ENCODE data around the gene PLK4.
A peak's percentile ranks its signal among the peaks of the same experiment; 100 is the strongest.
"Not testable (repeated sequence)": the region's sequence is repeated elsewhere in the genome, so short reads cannot be mapped to it uniquely, and the experiment has no call there.

PLK4 gene

GRCh38 chr4:127920521-127920920 is 39.8 kb downstream of the PLK4 start:
- no peak for ATAC-seq
- TF ChIP-seq, protein P1, sequence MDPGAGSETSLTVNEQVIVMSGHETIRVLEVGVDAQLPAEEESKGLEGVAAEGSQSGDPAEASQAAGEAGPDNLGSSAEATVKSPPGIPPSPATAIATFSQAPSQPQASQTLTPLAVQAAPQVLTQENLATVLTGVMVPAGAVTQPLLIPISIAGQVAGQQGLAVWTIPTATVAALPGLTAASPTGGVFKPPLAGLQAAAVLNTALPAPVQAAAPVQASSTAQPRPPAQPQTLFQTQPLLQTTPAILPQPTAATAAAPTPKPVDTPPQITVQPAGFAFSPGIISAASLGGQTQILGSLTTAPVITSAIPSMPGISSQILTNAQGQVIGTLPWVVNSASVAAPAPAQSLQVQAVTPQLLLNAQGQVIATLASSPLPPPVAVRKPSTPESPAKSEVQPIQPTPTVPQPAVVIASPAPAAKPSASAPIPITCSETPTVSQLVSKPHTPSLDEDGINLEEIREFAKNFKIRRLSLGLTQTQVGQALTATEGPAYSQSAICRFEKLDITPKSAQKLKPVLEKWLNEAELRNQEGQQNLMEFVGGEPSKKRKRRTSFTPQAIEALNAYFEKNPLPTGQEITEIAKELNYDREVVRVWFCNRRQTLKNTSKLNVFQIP (CRISPR knock-in tag; IDR thresholded peaks at IDR 0.05; ENCODE audit: borderline replicate concordance, low read depth) = no peak
- TF ChIP-seq ZNF70 (CRISPR knock-in tag; IDR thresholded peaks at IDR 0.05) = no peak
- no peak for TF ChIP-seq ZNF565 (CRISPR knock-in tag; conservative IDR thresholded peaks at IDR 0.05; ENCODE audit: low read depth)
- TF ChIP-seq ARNTL (CRISPR knock-in tag; IDR thresholded peaks at IDR 0.05; ENCODE audit: borderline replicate concordance, low read depth) = no peak
- no peak for TF ChIP-seq GLIS3 (CRISPR knock-in tag; IDR thresholded peaks at IDR 0.05)
- TF ChIP-seq, protein P2, sequence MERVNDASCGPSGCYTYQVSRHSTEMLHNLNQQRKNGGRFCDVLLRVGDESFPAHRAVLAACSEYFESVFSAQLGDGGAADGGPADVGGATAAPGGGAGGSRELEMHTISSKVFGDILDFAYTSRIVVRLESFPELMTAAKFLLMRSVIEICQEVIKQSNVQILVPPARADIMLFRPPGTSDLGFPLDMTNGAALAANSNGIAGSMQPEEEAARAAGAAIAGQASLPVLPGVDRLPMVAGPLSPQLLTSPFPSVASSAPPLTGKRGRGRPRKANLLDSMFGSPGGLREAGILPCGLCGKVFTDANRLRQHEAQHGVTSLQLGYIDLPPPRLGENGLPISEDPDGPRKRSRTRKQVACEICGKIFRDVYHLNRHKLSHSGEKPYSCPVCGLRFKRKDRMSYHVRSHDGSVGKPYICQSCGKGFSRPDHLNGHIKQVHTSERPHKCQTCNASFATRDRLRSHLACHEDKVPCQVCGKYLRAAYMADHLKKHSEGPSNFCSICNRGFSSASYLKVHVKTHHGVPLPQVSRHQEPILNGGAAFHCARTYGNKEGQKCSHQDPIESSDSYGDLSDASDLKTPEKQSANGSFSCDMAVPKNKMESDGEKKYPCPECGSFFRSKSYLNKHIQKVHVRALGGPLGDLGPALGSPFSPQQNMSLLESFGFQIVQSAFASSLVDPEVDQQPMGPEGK (CRISPR knock-in tag; IDR thresholded peaks at IDR 0.05; ENCODE audit: borderline replicate concordance) = no peak
- no peak for TF ChIP-seq ZC3H10 (CRISPR knock-in tag; IDR thresholded peaks at IDR 0.05)

DNA sequence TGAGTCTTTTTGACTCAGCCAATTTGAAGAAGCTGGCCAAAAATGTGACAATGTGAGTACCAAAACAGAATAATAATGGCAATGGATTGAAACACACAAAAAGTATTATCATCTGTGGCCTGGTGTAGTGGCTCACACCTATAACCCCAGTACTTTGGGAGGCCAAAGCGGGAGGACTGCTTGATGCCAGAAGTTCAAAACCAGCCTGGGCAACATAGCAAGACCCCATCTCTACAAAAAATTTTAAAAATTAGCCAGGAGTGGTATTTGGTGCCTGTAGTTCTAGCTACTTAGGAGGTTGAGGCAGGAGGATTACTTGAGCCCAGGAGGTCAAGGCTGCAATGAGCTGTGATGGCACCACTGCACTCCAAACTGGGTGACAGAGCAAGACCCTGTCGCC is 41.5 kb downstream of the PLK4 start:
- TF ChIP-seq ZNF565 (CRISPR knock-in tag; conservative IDR thresholded peaks at IDR 0.05; ENCODE audit: low read depth) = no peak
- no peak for TF ChIP-seq OSR1 (CRISPR knock-in tag; IDR thresholded peaks at IDR 0.05)
- TF ChIP-seq ARNTL (CRISPR knock-in tag; IDR thresholded peaks at IDR 0.05; ENCODE audit: borderline replicate concordance, low read depth) = no peak
- no peak for TF ChIP-seq ZC3H10 (CRISPR knock-in tag; IDR thresholded peaks at IDR 0.05)
- TF ChIP-seq ZNF70 (CRISPR knock-in tag; IDR thresholded peaks at IDR 0.05) = no peak

DNA sequence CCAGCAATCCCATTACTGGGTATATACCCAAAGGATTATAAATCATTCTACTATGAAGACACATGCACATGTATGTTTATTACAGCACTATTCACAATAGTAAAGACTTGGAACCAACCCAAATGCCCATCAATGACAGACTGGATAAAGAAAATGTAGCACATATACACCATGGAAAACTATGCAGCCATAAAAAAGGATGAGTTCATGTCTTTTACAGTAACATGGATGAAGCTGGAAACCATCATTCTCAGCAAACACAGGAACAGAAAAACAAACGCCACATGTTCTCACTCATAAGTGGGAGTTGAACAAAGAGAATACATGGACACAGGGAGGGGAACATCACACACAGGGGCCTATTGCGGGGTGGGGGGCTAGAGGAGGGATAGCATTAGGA is 45.0 kb downstream of the PLK4 start:
- not testable (repeated sequence) for ATAC-seq

More for the DNA sequence above, 41.5 kb downstream of the PLK4 start:
- no peak for ATAC-seq

DNA sequence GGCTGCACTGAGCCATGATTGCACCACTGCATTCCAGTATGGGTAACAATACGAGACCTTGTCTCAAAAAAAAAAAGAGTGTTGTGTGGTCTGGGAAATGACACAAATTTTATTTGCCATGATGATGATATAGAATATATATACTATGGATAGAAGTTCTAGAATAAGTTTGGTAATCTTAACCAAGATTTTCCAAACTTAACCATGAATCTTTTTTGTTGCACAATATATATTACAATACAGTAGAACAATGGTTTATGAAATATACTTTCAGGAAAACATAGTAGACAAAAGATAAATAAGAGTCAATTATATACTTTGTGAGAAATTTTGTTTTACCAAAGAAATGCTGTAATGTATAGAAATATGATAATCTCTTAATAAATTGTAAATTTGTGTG is 49.5 kb downstream of the PLK4 start:
- TF ChIP-seq ZNF8 (CRISPR knock-in tag; IDR thresholded peaks at IDR 0.05) = no peak
- no peak for ATAC-seq

- ATAC-seq = not testable (repeated sequence)
Observed at GRCh38 chr4:127931836-127932235, 51.1 kb downstream of the PLK4 start.

DNA sequence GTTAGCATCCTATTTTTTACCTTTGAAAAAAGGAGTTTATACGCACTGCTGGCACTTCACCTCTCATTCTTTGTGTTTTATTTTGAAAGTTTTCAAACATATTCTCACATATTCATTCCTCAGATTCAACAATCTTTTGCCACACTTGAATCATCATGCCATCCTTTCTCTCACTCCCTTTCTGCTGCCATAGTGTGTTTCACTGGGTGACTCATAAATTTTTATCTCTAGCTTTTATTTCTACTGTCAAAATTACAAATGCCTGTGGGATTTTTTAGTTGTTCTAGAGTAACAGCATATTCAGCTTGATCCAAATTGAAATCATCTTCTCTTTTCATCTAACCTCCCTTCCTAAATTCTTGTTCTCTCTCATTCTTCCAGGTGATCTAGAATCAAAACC is 56.3 kb downstream of the PLK4 start:
- TF ChIP-seq OSR1 (CRISPR knock-in tag; IDR thresholded peaks at IDR 0.05) = no peak
- TF ChIP-seq ISL1 (CRISPR knock-in tag; IDR thresholded peaks at IDR 0.05) = peak; percentile 26; the same call in 1 of the 2 replicates
- peak; percentile 78 for ATAC-seq

All from SK-N-SH treated with all-trans-retinoic acid at 6 μM for 48 hours (cell line).